ENCODE results near the gene KRTAP20-1. TPM values are rescaled to one million over a fixed set of nuclear protein-coding genes. Genes with fewer than 3 reads are reported as not detected.

KRTAP20-1 gene, protein sequence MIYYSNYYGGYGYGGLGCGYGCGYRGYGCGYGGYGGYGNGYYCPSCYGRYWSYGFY
- not detected for total RNA-seq

DNA sequence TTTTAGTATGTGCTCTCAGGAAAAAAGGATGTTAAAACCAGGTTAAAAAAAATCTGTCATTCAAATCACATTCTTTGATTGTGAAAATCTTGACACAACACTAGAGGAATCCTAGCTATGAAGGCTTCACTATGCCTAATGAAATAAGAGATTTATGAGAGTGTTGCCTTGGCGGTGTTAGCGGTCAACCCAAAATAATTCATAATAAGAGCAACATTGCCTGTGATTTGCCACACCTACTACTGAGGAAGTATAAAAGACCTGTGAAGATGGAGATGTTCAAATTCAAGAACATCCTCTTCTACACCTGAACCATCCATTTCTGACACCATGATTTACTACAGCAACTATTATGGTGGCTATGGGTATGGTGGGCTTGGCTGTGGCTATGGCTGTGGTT lies at the start of gene KRTAP20-1:
Gene KRTAP20-1 (plus strand): TSS at position 301 of the 400 bp plus-strand sequence. CDS start 30 bp downstream, at position 331.
- H3K27me3 Mint-ChIP-seq (ENCODE audit: low read depth) = no peaks in the 10 kb centered on the region
- no peak within 1 kb of the TSS for H3K4me3 Mint-ChIP-seq
- ATAC-seq = no peak
- DNase-seq = no peak
- POLR2A ChIA-PET = no interaction called here
- CTCF ChIA-PET = no interaction called here
- H3K27ac Mint-ChIP-seq = no peak within 1 kb of the TSS
- H3K4me1 Mint-ChIP-seq (ENCODE audit: low read depth) = no peaks in the 10 kb centered on the region
- H3K9me3 Mint-ChIP-seq (ENCODE audit: insufficient read depth) = no peaks in the 10 kb centered on the region
- no peaks in the 10 kb centered on the region for H3K36me3 Mint-ChIP-seq (ENCODE audit: low read depth)

DNA sequence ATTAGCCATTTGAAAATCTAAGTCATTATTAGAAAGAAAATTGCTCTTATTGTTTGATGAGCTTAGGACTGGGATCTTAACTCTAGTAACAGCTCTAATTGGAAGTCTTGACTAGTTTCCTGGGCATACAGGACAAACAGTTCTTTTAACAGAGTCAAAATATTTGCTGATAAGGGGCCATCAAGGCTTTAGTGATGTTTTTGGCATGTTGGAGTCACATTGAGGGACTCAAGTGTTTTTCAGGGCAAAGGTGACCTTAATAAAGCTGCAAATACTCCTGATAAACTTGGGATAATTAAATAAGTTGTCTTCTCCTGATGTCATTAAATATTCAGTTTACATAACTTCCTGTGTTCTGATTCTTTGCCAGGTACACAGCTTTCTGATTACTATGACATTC lies 48.6 kb upstream of the KRTAP20-1 start:
- no peak overlapping the region for H3K27ac Mint-ChIP-seq
- ChIA-PET POLR2A (no interaction called here), CTCF (no interaction called here)
- H3K36me3 Mint-ChIP-seq (ENCODE audit: low read depth) = no peaks in the 10 kb centered on the region
- no peaks in the 10 kb centered on the region for H3K9me3 Mint-ChIP-seq (ENCODE audit: insufficient read depth)
- DNase-seq = no peak
- no peaks in the 10 kb centered on the region for H3K27me3 Mint-ChIP-seq (ENCODE audit: low read depth)
- H3K4me3 Mint-ChIP-seq = no peak overlapping the region
- no peak for ATAC-seq
- no peaks in the 10 kb centered on the region for H3K4me1 Mint-ChIP-seq (ENCODE audit: low read depth)

DNA sequence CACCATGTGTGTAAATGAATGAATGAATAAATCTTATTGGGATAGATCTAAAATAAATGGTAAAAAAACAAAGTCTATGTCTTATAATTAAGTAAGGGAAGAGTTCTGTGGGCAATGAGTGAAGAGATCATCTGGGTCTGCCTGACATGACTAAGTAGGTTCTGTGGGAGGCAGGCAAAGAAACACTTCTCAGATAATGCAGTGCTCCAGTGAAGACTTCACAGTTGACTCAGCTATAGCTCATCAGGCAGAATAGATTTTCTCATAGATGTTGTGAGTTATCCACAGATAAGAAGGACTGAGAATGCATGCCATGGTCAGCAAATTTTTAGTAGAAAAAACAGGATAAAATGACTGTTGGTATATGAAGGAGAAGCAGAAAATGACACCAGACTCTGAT lies 38.5 kb upstream of the KRTAP20-1 start:
- H3K9me3 Mint-ChIP-seq (ENCODE audit: insufficient read depth) = no peaks in the 10 kb centered on the region
- ATAC-seq (no peak), DNase-seq (no peak)
- H3K36me3 Mint-ChIP-seq (ENCODE audit: low read depth) = no peaks in the 10 kb centered on the region
- no peak overlapping the region for H3K4me3 Mint-ChIP-seq
- no peaks in the 10 kb centered on the region for H3K27me3 Mint-ChIP-seq (ENCODE audit: low read depth)
- no peaks in the 10 kb centered on the region for H3K4me1 Mint-ChIP-seq (ENCODE audit: low read depth)
- H3K27ac Mint-ChIP-seq = no peak overlapping the region
- ChIA-PET CTCF (no interaction called here), POLR2A (no interaction called here)

DNA sequence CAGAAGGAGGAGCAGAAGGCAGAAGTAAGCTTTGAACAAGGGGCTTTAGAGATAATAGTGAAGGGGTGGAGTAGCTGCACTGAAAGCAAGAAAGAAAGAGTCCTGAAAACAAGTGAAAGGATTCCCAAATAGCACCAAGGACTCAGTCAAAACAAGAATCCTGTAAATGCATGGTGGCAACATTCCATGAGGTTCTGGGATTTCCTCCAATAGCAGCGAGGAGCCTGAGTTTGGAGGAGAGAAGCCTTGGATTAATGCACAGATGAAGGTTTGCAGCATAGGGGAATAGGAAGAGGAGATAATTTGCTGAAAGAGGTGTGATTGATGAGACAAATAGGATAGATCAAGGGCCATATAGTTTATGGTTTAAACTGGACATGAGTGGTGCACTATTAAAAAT lies 36.9 kb upstream of the KRTAP20-1 start:
- Mint-ChIP-seq H3K4me1 (ENCODE audit: low read depth) (no peaks in the 10 kb centered on the region), H3K36me3 (ENCODE audit: low read depth) (no peaks in the 10 kb centered on the region), H3K27ac (no peak overlapping the region), H3K4me3 (no peak overlapping the region), H3K27me3 (ENCODE audit: low read depth) (no peaks in the 10 kb centered on the region), H3K9me3 (ENCODE audit: insufficient read depth) (no peaks in the 10 kb centered on the region)
- DNase-seq (no peak), ATAC-seq (no peak)
- ChIA-PET CTCF (no interaction called here), POLR2A (no interaction called here)

DNA sequence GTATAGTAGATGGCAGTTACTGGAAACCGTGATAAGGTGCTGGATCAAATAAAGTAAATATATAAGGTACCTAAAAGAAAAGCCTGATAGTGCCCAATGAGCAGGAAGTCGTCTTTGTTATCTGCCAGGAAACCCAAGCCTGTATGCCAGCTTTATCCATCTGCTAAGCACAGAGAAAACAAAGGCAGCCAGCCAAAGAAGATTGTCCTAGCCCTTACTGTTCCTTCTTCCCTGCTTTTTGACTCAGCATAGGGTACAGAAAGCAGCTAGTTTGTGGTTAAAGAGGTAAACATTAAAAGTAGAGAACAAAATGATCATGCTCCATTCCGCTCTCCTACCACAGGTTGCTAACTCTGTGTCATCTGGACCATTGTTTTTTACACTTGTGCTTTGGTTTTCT lies 36.1 kb upstream of the KRTAP20-1 start:
- no peaks in the 10 kb centered on the region for H3K9me3 Mint-ChIP-seq (ENCODE audit: insufficient read depth)
- H3K4me1 Mint-ChIP-seq (ENCODE audit: low read depth) = no peaks in the 10 kb centered on the region
- ATAC-seq = no peak
- DNase-seq = no peak
- H3K27ac Mint-ChIP-seq = no peak overlapping the region
- ChIA-PET CTCF (no interaction called here), POLR2A (no interaction called here)
- H3K27me3 Mint-ChIP-seq (ENCODE audit: low read depth) = no peaks in the 10 kb centered on the region
- no peak overlapping the region for H3K4me3 Mint-ChIP-seq
- H3K36me3 Mint-ChIP-seq (ENCODE audit: low read depth) = no peaks in the 10 kb centered on the region

DNA sequence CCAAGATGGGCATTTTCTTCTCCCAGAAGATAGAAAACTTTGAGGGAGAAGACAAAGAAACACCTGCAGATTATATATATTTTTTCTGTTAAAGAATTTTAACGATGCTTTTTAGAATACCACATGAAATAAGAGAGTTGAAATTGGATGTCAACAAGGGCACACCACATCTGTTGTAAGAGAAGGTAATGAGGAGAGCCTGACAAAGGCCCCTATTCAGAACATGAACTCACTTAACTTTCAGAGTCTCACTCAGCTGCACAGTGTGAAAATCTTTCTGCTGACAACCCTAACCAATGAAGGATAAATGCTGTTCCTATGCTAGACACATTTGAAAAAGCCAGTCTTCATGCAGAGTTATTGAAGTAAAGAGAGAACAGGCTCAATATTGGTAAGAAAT lies 33.4 kb upstream of the KRTAP20-1 start:
- H3K9me3 Mint-ChIP-seq (ENCODE audit: insufficient read depth) = no peaks in the 10 kb centered on the region
- H3K27ac Mint-ChIP-seq = no peak overlapping the region
- no peak for ATAC-seq
- no peaks in the 10 kb centered on the region for H3K4me1 Mint-ChIP-seq (ENCODE audit: low read depth)
- no peaks in the 10 kb centered on the region for H3K27me3 Mint-ChIP-seq (ENCODE audit: low read depth)
- ChIA-PET CTCF (no interaction called here), POLR2A (no interaction called here)
- no peak for DNase-seq
- no peak overlapping the region for H3K4me3 Mint-ChIP-seq
- no peaks in the 10 kb centered on the region for H3K36me3 Mint-ChIP-seq (ENCODE audit: low read depth)

DNA sequence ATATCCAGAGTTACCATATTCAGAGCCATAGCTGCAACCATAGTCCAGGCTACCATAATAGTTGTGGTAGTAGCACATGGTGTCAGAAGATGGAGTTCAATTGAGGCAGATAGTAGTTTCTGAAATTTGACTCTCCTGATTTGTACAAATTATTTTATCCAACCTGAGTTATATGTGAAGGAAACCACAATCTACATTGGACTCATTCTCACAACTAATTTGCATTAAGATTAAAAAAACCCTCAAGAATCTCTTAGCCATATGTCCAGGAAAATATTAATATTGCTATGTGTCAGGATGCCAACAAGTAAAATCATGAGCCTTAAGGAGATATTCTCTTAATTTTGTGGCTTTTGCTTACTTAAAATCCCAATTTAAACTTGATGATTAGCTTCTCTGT lies 25.9 kb upstream of the KRTAP20-1 start, which contains the start of gene KRTAP22-2:
Gene KRTAP22-2 (minus strand): TSS at position 101 of the 400 bp plus-strand sequence.
- no peaks in the 10 kb centered on the region for H3K9me3 Mint-ChIP-seq (ENCODE audit: insufficient read depth)
- POLR2A ChIA-PET = no interaction called here
- H3K27me3 Mint-ChIP-seq (ENCODE audit: low read depth) = no peaks in the 10 kb centered on the region
- CTCF ChIA-PET = no interaction called here
- ATAC-seq (no peak), DNase-seq (no peak)
- H3K4me1 Mint-ChIP-seq (ENCODE audit: low read depth) = no peaks in the 10 kb centered on the region
- no peaks in the 10 kb centered on the region for H3K36me3 Mint-ChIP-seq (ENCODE audit: low read depth)
- H3K27ac Mint-ChIP-seq = no peak within 1 kb of the TSS
- no peak within 1 kb of the TSS for H3K4me3 Mint-ChIP-seq

DNA sequence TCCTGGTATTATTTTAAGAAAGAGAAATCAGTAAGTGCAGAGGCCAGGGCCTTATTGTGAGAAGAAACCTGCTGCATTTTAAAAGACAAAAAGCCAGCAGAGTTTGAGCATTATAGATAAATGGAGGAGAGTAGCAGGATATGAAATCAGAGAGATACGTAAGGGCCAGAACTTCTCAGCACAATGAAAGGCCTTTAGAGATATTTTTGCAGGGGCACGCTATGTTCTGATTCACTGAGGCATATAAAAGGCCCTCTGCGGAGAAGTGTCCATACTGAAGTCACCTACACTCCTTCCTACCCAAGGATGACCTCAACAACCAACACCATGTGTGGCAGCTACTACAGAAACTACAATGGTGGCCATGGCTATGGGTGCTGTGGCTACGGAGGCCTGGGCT lies 24.1 kb upstream of the KRTAP20-1 start, which contains the start of gene KRTAP6-3:
Gene KRTAP6-3 (plus strand): TSS at position 301 of the 400 bp plus-strand sequence. CDS start 6 bp downstream, at position 307.
- ATAC-seq (no peak), DNase-seq (no peak)
- Mint-ChIP-seq H3K27me3 (ENCODE audit: low read depth) (no peaks in the 10 kb centered on the region), H3K27ac (no peak within 1 kb of the TSS), H3K4me3 (no peak within 1 kb of the TSS), H3K36me3 (ENCODE audit: low read depth) (no peaks in the 10 kb centered on the region), H3K9me3 (ENCODE audit: insufficient read depth) (no peaks in the 10 kb centered on the region), H3K4me1 (ENCODE audit: low read depth) (no peaks in the 10 kb centered on the region)
- CTCF ChIA-PET = no interaction called here
- POLR2A ChIA-PET = no interaction called here

DNA sequence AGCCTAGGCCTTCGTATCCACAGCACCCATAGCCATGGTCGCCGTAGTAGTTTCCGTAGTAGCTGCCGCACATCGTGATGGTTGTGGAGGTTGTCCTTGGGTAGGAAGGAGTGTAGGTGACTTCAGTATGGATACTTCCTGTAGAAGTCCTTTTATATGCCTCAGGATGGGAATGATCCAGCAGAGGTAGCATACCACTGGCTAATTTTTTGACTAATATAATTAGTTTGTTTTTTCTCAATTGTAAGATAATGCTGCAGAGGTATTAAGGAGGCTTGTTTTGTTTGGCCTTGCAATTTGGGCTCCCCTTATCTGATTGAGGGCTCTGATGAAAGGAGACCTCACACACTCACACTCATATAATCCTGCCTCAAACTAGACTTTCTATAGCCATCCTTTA lies 17.4 kb upstream of the KRTAP20-1 start, which contains the start of gene KRTAP6-2:
Gene KRTAP6-2 (minus strand): TSS at position 101 of the 400 bp plus-strand sequence. CDS start 28 bp downstream, at position 73.
- no peak for ATAC-seq
- H3K4me3 Mint-ChIP-seq = no peak within 1 kb of the TSS
- DNase-seq = no peak
- no peaks in the 10 kb centered on the region for H3K4me1 Mint-ChIP-seq (ENCODE audit: low read depth)
- peaks cover 3% of the 10 kb centered on the region for H3K9me3 Mint-ChIP-seq (ENCODE audit: insufficient read depth)
- no peak within 1 kb of the TSS for H3K27ac Mint-ChIP-seq
- ChIA-PET CTCF (no interaction called here), POLR2A (no interaction called here)
- H3K36me3 Mint-ChIP-seq (ENCODE audit: low read depth) = no peaks in the 10 kb centered on the region
- H3K27me3 Mint-ChIP-seq (ENCODE audit: low read depth) = no peaks in the 10 kb centered on the region

DNA sequence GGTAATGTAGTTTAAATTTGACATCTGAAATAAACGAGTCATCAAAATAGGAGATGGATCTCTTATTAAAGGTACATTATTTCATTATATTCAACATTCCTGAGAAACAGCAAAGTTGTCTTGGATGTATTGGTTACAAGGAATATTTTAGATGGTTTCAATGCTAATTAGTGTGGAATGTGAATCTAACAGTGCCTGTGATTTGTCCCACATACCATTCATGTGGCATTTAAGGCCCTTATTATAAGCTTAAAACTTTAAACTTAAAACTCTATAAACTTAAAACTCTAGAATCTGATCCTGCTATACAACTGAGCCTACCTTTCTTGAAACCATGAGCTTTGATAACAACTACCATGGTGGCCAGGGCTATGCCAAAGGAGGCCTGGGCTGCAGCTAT lies 15.4 kb upstream of the KRTAP20-1 start, which contains the start of gene KRTAP22-1:
Gene KRTAP22-1 (plus strand): TSS at position 301 of the 400 bp plus-strand sequence.
- H3K36me3 Mint-ChIP-seq (ENCODE audit: low read depth) = no peaks in the 10 kb centered on the region
- ChIA-PET CTCF (no interaction called here), POLR2A (no interaction called here)
- H3K4me1 Mint-ChIP-seq (ENCODE audit: low read depth) = no peaks in the 10 kb centered on the region
- DNase-seq (no peak), ATAC-seq (no peak)
- H3K27me3 Mint-ChIP-seq (ENCODE audit: low read depth) = no peaks in the 10 kb centered on the region
- H3K27ac Mint-ChIP-seq = no peak within 1 kb of the TSS
- no peak within 1 kb of the TSS for H3K4me3 Mint-ChIP-seq
- H3K9me3 Mint-ChIP-seq (ENCODE audit: insufficient read depth) = peaks cover 3% of the 10 kb centered on the region

DNA sequence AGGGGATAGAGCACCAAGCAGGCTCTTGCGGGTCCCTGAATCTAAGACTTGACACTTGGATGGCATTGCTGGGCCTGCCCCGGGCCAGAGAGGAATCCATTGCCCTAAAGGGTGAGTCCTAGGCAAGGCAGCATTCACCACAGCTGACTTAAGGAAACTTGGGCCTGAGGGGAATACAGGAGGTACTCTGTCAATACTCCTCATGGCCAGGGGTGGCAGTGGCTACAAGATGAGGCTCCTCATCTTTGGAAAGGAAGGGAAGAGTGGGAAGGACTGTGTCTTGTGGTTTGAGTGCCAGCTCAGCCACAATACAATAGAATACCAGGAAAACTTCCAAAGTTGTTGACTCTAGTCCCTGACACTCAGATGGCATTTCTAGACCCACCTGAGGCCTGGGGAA lies 10.3 kb upstream of the KRTAP20-1 start:
- H3K4me1 Mint-ChIP-seq (ENCODE audit: low read depth) = no peaks in the 10 kb centered on the region
- no peak overlapping the region for H3K4me3 Mint-ChIP-seq
- H3K27me3 Mint-ChIP-seq (ENCODE audit: low read depth) = no peaks in the 10 kb centered on the region
- no peak for DNase-seq
- H3K9me3 Mint-ChIP-seq (ENCODE audit: insufficient read depth) = peaks cover 3% of the 10 kb centered on the region
- ChIA-PET POLR2A (no interaction called here), CTCF (no interaction called here)
- no peak overlapping the region for H3K27ac Mint-ChIP-seq
- no peak for ATAC-seq
- H3K36me3 Mint-ChIP-seq (ENCODE audit: low read depth) = no peaks in the 10 kb centered on the region

DNA sequence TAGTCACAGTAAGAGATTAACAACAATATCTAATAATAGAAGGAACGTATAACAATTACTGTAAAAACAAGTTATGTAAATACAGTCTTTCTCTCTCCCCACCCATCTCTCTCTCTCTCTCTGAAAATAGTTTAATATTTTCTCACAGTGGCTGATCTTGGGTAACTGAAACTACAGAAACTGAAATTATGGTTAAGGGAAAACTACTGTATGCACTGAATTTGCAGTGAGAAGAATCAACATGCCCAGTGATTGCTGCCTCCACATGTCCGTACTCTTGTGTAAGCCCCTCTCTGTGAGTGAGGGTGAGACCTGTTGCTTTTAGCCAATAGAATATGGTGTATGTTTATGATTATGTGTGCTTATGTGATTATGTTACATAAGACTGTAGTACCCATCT lies 4.1 kb upstream of the KRTAP20-1 start:
- H3K4me1 Mint-ChIP-seq (ENCODE audit: low read depth) = no peaks in the 10 kb centered on the region
- H3K9me3 Mint-ChIP-seq (ENCODE audit: insufficient read depth) = no peaks in the 10 kb centered on the region
- no peak for ATAC-seq
- no peaks in the 10 kb centered on the region for H3K36me3 Mint-ChIP-seq (ENCODE audit: low read depth)
- H3K27ac Mint-ChIP-seq = no peak overlapping the region
- CTCF ChIA-PET = no interaction called here
- POLR2A ChIA-PET = no interaction called here
- H3K4me3 Mint-ChIP-seq = no peak overlapping the region
- no peaks in the 10 kb centered on the region for H3K27me3 Mint-ChIP-seq (ENCODE audit: low read depth)
- DNase-seq = no peak

DNA sequence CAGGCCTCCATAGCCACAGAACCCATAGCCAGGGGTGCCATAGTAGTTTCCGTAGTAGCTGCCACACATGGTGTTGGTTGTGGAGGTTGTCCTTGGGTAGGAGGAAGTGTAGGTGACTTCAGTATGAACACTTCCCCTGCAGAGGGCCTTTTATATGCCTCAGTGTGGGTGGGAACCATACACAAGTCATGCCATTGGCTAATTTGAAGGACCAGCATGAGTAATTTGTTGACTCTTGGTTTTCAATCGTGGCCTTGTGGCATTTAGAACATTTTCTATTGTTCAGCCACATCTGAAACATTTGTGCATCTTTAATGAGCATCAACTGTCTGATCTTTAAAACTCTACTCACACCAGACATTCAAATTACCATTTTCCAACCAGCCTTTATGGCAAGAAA lies 2.4 kb upstream of the KRTAP20-1 start, which contains the start of gene KRTAP6-1:
Gene KRTAP6-1 (minus strand): TSS at position 95 of the 400 bp plus-strand sequence. CDS start 26 bp downstream, at position 69.
- DNase-seq = no peak
- Mint-ChIP-seq H3K4me3 (no peak within 1 kb of the TSS), H3K27me3 (ENCODE audit: low read depth) (no peaks in the 10 kb centered on the region), H3K36me3 (ENCODE audit: low read depth) (no peaks in the 10 kb centered on the region), H3K27ac (no peak within 1 kb of the TSS), H3K4me1 (ENCODE audit: low read depth) (no peaks in the 10 kb centered on the region), H3K9me3 (ENCODE audit: insufficient read depth) (no peaks in the 10 kb centered on the region)
- POLR2A ChIA-PET = no interaction called here
- no peak for ATAC-seq
- CTCF ChIA-PET = no interaction called here

All from activated CD8-positive, alpha-beta T cell treated with anti-CD3 and anti-CD28 coated beads, Interleukin-2, amount 10 ng/mL, durations not matched to agents 7 days and 5 days (primary cell).